Superior temporal gyrus (tissue), 1 donor: ENCODE data around the gene ADGRG2.

ENCODE experiments used
- DNase-seq: peaks from one replicate; pipeline ENCODE4 v3.0.0-alpha.2; 2016; ENCODE audit errors: extremely low spot score

Gene ADGRG2

DNA sequence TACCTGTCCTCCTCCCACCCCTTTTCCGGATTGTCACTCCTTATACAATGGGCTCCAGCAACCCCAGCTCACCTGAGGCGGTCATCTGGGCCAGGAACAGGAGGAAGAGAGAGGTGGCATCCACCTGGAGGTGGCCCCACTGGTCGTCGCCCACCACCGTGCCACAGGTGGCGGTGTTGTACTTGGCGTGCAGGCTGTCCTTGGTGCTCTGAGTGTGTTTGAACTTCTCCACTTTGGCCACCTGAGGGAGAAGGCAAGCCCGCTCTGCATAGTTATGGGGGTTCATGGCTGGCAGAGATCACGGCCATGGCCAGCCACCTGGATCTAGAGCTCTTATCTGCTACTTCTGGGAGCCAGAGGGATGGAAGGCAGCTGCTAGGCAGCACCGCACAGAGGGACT is 171.2 kb downstream of the ADGRG2 start:
- no peak for DNase-seq

GRCh38 chrX:18949944-18950301 is 172.3 kb downstream of the ADGRG2 start:
- no peak for DNase-seq

GRCh38 chrX:18949291-18949943 is 172.9 kb downstream of the ADGRG2 start:
- no peak for DNase-seq

DNA sequence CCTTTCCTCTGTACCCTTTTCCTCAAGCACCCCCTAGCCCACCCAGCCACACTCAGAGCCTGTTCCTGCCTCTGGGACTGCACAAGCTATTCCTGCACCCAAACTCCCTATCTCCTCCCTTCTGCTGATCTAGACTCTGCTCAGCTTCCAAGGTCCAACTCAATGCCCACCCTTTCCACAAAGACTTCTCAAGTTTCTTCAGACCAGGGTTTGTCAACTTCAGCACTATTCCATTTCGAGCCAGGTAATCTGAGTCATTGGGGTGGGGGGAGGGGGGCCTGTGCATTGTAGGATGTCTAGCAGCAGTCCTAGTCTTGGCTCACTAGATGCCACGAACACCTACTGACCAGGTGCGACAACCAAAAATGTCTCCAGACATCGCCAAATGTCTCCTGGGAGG is 175.7 kb downstream of the ADGRG2 start:
- no peak for DNase-seq

- DNase-seq = no peak
Measured at GRCh38 chrX:18946157-18946556, 176.1 kb downstream of the ADGRG2 start.

DNA sequence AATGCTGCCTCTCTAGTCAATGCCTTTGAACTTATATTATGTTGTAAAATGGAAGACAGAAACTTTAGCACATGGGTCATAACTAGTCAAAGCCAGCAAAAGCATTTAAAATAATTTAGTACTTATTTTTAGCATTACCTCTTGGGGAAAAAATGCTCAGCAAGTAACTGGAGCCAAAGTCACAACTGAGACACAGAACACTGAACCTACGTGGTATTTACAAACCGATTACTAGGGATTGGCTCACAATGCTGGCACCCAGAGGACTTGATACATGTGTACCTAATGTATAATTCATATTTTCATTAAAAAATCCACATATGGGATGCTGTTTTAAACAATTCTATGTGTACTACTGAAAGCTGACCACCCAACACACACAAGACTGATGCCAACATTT is 176.8 kb downstream of the ADGRG2 start:
- DNase-seq = no peak

DNA sequence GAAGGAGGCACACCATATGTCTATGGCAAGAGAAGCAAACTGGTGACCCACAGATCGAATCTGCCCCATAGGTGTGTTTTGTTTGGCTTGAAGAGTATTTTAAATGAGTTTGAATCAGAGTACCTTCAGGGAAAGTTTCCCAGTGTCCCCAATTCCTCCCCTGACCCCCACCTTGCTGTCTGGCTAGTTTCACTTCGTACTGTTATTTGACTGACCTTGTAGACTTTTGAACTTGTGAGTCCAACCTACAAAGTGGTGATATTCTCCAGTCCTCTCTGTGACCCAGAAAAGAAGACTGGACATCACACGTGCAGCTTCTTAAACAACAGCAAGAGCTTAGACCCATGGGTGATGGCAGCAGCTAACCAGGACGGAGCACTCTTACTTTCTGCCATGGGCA is 177.8 kb downstream of the ADGRG2 start:
- no peak for DNase-seq

GRCh38 chrX:18941896-18942295 is 180.4 kb downstream of the ADGRG2 start:
- no peak for DNase-seq
